Thyroid gland (tissue), 4 donors: Measurements from ENCODE around the gene NBAS. TPM values are rescaled to one million over a fixed set of nuclear protein-coding genes. Genes with fewer than 3 reads are reported as not detected.
"Not testable (repeated sequence)": the region's sequence is repeated elsewhere in the genome, so short reads cannot be mapped to it uniquely, and the experiment has no call there.

Experiments
- DNase-seq, 2 donors: peaks; one replicate each; pipeline ENCODE4 v3.0.0-alpha.2; 2019
- H3K27ac ChIP-seq, 3 donors: fragments of 200-600 bp; sonication (generic); 1 replicate in 2 of 3; 2 replicates in 1 of 3; pipeline ENCODE4 v1.5.1; 2016 to 2019; ENCODE audit warnings: mild to moderate bottlenecking in 1 of 3, moderate library complexity in 1 of 3
- H3K27me3 ChIP-seq: fragments of 200-600 bp; sonication (generic); one replicate; pipeline ENCODE4 v1.5.1; 2019
- H3K36me3 ChIP-seq, 2 donors: fragments of 200-600 bp; sonication (generic); one replicate each; pipeline ENCODE4 v1.5.1; 2016 to 2019
- H3K4me1 ChIP-seq, 2 donors: fragments of 200-600 bp; sonication (generic); one replicate each; pipeline ENCODE4 v1.5.1; 2017 to 2019
- H3K4me3 ChIP-seq, 3 donors: fragments of 200-600 bp; sonication (generic); replicated peaks in 1 of 3; 1 replicate in 2 of 3; 2 replicates in 1 of 3; pipeline ENCODE4 v1.5.1; 2016; ENCODE audit warnings: mild to moderate bottlenecking in 1 of 3
- H3K9me3 ChIP-seq: fragments of 200-600 bp; sonication (generic); one replicate; pipeline ENCODE4 v1.5.1; 2017
- CTCF ChIP-seq, 6 experiments: fragments of 200-600 bp in 3 of 6; fragments of 450-650 bp in 3 of 6; sonication (generic) in 3 of 6; IDR thresholded peaks; one replicate each; pipeline ENCODE4 v1.5.1; 2016 to 2019; ENCODE audit warnings: antibody characterized with exemption in 6 of 6, mild to moderate bottlenecking in 2 of 6, inconsistent platforms in 1 of 6, moderate library complexity in 1 of 6
- POLR2A ChIP-seq, 2 donors: fragments of 450-650 bp; IDR thresholded peaks; one replicate each; pipeline ENCODE4 v1.6.1; 2017; ENCODE audit warnings: antibody characterized with exemption in 2 of 2, mild to moderate bottlenecking in 2 of 2, moderate library complexity in 1 of 2
- WGBS, 2 donors: methylation state at CpG; one replicate each; pipeline ENCODE4 v1.1.5; 2017; 5-methylcytosine and 5-hydroxymethylcytosine counted together
- intact Hi-C: fragments of 100-400 bp; cut with DNase I; formaldehyde crosslinking; loops from one replicate; pipeline ENCODE4 v1.15.1; 2023
- total RNA-seq, 4 donors: library from RNA; depleted of rRNA; stranded (reverse); fragments of >200 nt; gene quantifications; one replicate each; pipeline ENCODE4 v1.2.3, GENCODE V29; 2016

NBAS gene
- total RNA-seq, 4 donors from 2014 or later = 50.4 to 71.5 (median 54.7) TPM

GRCh38 chr2:15337996-15338666 lies 223.0 kb downstream of the NBAS start:
- Histone ChIP-seq H3K27me3 (no peaks in the 10 kb centered on the region), H3K36me3 (no peaks in the 10 kb centered on the region), H3K27ac (no peak overlapping the region), H3K4me3 (no peak overlapping the region), H3K4me1 (no peaks in the 10 kb centered on the region), H3K9me3 (no peaks in the 10 kb centered on the region)
- no peak for TF ChIP-seq CTCF (IDR thresholded peaks at IDR 0.05)
- TF ChIP-seq POLR2A (IDR thresholded peaks at IDR 0.05) = no peak
- WGBS, 2 donors = 82 to 93% methylated on average over 1 of the region's 1 CpG
- intact Hi-C loops = no loop called here
- DNase-seq = no peak

GRCh38 chr2:15334644-15335326 lies 226.3 kb downstream of the NBAS start:
- TF ChIP-seq POLR2A (IDR thresholded peaks at IDR 0.05) (no peak), CTCF (IDR thresholded peaks at IDR 0.05) (no peak)
- no peak overlapping the region for H3K27ac ChIP-seq
- H3K4me1 ChIP-seq = no peaks in the 10 kb centered on the region
- no peaks in the 10 kb centered on the region for H3K27me3 ChIP-seq
- H3K36me3 ChIP-seq = peaks cover 5 to 6% of the 10 kb centered on the region in 2 donors
- no peak for DNase-seq
- intact Hi-C loops = no loop called here
- no peak overlapping the region for H3K4me3 ChIP-seq
- WGBS, 2 donors = 80 to 89% methylated on average over 5 of the region's 5 CpGs
- no peaks in the 10 kb centered on the region for H3K9me3 ChIP-seq

- no peak overlapping the region for H3K4me3 ChIP-seq
- no peak overlapping the region for H3K27ac ChIP-seq
- no peak for DNase-seq
- peaks cover 5 to 6% of the 10 kb centered on the region in 2 donors for H3K36me3 ChIP-seq
- 90 to 91% methylated on average over 2 of the region's 2 CpGs for WGBS, 2 donors
- H3K4me1 ChIP-seq = no peaks in the 10 kb centered on the region
- TF ChIP-seq CTCF (IDR thresholded peaks at IDR 0.05) (no peak), POLR2A (IDR thresholded peaks at IDR 0.05) (no peak)
- intact Hi-C loops = no loop called here
- H3K27me3 ChIP-seq = no peaks in the 10 kb centered on the region
- H3K9me3 ChIP-seq = no peaks in the 10 kb centered on the region
Observed at GRCh38 chr2:15331787-15332186, 229.3 kb downstream of the NBAS start.

GRCh38 chr2:15325296-15325695 lies 235.8 kb downstream of the NBAS start:
- no peak overlapping the region for H3K4me3 ChIP-seq
- peaks cover 3 to 5% of the 10 kb centered on the region in 2 donors for H3K36me3 ChIP-seq
- no peak overlapping the region for H3K27ac ChIP-seq
- H3K27me3 ChIP-seq = no peaks in the 10 kb centered on the region
- H3K4me1 ChIP-seq = no peaks in the 10 kb centered on the region
- intact Hi-C loops = no loop called here
- TF ChIP-seq CTCF (IDR thresholded peaks at IDR 0.05) (no peak), POLR2A (IDR thresholded peaks at IDR 0.05) (no peak)
- 93 to 98% methylated on average over 1 of the region's 1 CpG for WGBS, 2 donors
- H3K9me3 ChIP-seq = no peaks in the 10 kb centered on the region
- DNase-seq = no peak

- H3K9me3 ChIP-seq = no peaks in the 10 kb centered on the region
- no peak for DNase-seq
- H3K4me1 ChIP-seq = no peaks in the 10 kb centered on the region
- no peak overlapping the region for H3K4me3 ChIP-seq
- no peaks in the 10 kb centered on the region for H3K27me3 ChIP-seq
- intact Hi-C loops = no loop called here
- WGBS, 2 donors = 93 to 100% methylated on average over 1 of the region's 1 CpG
- TF ChIP-seq POLR2A (IDR thresholded peaks at IDR 0.05) = no peak
- TF ChIP-seq CTCF (IDR thresholded peaks at IDR 0.05) = no peak
- no peak overlapping the region for H3K27ac ChIP-seq
- no peaks in the 10 kb centered on the region for H3K36me3 ChIP-seq
Observed at GRCh38 chr2:15323227-15323626, 237.9 kb downstream of the NBAS start.

- H3K36me3 ChIP-seq, H3K4me3 ChIP-seq, H3K27ac ChIP-seq, H3K27me3 ChIP-seq, H3K4me1 ChIP-seq, intact Hi-C loops, H3K9me3 ChIP-seq, DNase-seq: not testable (repeated sequence)
- WGBS, 2 donors = 92 to 94% methylated on average over 4 of the region's 4 CpGs
Observed at GRCh38 chr2:15321481-15321880, 239.7 kb downstream of the NBAS start.
